ENCODE measurements around the gene RPSA.

- TF ChIP-seq CTCF (IDR thresholded peaks at IDR 0.05): no peak
- no peak for TF ChIP-seq POLR2A (IDR thresholded peaks at IDR 0.05)
Observed at GRCh38 chr3:39457361-39457760, 50.8 kb downstream of the RPSA start.
